ENCODE data around the gene KCNQ2.

KCNQ2 gene

DNA sequence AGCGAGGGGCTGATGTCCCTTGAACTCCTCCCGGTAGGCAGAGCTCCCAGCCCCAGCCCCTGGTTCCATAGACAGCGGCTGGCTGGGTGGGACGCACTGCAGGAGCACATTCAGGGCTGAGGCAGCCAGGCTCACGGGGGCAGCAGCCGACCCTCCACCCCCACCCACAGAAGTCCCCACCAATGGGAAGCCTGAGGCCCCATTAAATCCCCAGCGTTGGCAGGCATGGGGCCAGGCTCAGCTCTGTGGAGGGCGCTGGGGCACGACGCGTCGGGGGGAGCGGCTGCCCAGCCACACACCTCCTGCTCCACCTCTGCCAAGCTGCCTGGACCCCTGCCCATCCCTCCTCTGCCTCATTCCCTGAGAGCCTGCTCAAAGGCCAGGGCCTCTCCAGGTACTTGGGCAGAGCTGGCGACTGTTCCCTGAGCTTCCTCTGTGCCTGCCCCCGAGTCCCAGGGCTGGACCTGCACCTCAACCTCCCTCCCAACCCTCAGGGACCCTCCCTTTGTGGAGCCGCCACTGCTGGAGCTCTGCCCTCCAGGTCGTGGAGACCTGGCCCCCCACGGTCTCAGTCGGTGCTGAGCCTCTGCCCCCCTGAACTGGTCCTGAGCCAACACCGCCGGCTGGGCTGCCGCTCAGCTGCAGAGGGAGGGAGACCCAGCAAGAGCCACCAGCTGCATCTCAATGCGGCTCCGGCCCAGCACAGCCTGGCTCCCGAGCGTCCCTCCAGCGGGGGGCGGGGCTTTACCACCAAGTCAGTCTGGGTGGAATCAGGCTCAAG is 120.5 kb downstream of the KCNQ2 start:
- DNase-seq = no peak

DNA sequence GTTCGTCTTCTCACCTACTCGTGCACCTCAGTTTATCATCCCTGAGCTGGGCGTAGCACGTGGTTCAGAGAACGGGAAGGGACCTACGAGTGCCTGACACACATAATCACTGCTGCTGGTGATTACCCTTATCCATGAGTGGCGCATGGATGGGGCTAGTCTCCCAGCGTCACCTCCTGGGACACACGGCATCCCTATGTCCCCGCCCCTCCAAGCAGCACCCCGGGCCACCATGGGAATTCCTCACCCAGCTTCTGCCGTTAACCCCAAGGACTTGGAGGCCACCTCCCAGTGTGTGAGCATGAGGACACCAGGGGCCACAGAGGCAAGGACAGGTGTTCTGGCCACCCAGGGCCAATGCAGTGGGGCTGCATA is 121.1 kb downstream of the KCNQ2 start:
- DNase-seq = no peak

DNA sequence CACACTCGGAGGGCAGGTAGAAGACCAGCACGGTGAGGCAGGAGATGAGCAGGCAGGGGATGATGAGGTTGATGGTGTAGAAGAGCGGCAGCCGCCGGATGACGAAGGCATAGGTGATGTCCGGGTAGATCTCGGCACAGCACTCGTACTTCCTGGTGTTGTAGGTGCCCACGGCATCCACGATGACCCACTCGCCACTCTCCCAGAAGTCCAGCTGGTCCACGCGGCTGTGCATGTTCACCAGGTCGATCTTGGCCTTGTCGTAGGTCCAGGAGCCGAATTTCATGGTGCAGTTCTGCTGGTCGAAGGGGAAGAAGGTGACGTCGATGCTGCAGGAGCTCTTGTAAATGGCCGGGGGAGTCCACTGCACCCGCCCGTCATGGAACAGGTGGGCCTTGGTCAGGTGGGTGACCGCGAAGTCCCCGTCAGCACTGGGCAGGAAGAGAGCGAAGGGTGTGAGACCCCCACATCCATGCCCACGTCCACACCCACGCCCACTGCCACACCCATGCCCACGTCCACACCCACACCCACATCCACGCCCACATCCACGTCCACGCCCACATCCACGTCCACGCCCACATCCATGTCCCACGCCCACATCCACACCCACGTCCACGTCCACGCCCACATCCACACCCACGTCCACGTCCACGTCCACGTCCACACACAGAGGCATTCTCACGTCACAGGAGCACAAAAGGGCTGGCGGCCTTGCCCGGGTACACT is 121.7 kb downstream of the KCNQ2 start:
- DNase-seq = no peak

Measured in SW 1271 (cell line).